ENCODE data around the gene SLAMF1. TPM values are rescaled to one million over a fixed set of nuclear protein-coding genes. Genes with fewer than 3 reads are reported as not detected.
A peak's percentile ranks its signal among the peaks of the same experiment; 100 is the strongest.

SLAMF1 gene
- total and polyA plus RNA-seq, 9 of the 15 experiments (the other 6 are each of a cell fraction or from before 2014, with no cell fraction given), result 0.04 to 0.17 (median 0.11) TPM; not detected in 4

DNA sequence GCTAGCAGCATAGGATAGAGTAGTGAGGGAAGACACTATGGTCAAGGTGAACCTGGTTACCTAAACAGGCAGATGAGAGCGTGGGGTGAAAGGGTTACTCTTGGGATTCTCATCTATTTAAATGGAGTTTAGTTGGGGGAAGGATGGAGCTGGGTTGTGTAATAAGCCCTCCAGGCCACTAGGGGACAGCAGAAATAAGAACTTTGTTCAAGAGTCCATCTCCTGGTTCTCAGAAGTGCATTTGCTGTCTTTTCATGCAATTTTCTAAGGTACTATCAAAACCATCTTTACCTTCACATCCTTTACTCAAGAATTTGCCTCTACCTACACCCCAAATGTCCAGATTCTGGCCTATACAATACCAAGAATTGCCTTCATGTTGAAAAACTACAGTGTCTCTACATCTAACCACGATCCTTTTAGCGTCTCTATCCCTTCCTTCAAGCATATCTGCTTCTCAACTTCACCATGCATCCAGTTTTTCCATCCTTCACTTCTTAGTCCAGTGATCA lies 28.0 kb downstream of the SLAMF1 start:
- Histone ChIP-seq H3K9me1 (ENCODE audit: control insufficient read depth, insufficient read depth, low read length) (no peaks in the 10 kb centered on the region), H3K36me3 (ENCODE audit: control insufficient read depth, insufficient read depth, low read length) (no peaks in the 10 kb centered on the region), H3K27me3 (ENCODE audit: control insufficient read depth in 2 of 2, insufficient read depth in 2 of 2, low read length in 2 of 2) (no peaks in the 10 kb centered on the region), H3K27ac (ENCODE audit: extremely low read depth, low read depth, low read length) (no peak overlapping the region), H2AFZ (ENCODE audit: low read depth, low read length) (peak overlapping the region; percentile 78), H3K9me3 (replicated peaks; ENCODE audit: control insufficient read depth, insufficient read depth, low read depth, low read length) (0 out of 2 replicates have a peak, but pooled peaks cover 3% of the 10 kb centered on the region), H3K79me2 (ENCODE audit: control insufficient read depth, insufficient read depth, low read length) (no peaks in the 10 kb centered on the region), H3K4me3 (no peak overlapping the region), H3K4me1 (replicated peaks in 1 of 2; ENCODE audit: control insufficient read depth in 2 of 2, insufficient read depth in 2 of 2, low read length in 2 of 2) (peaks cover 0 to 2% of the 10 kb centered on the region in 2 experiments; a peak in 3 of 5 replicates), H4K20me1 (replicated peaks; ENCODE audit: control insufficient read depth, insufficient read depth, low read length) (no peaks in the 10 kb centered on the region), H3K4me2 (ENCODE audit: insufficient read depth, low read length) (no peak overlapping the region; the same call in 1 of the 2 replicates), H3K9ac (ENCODE audit: insufficient read depth in 1 of 2, low read depth in 2 of 2, low read length in 2 of 2) (no peak overlapping the region)
- POLR2A ChIA-PET, result interaction anchor here (0.9 to 1.7 kb wide), 3 partner anchors 9 to 21 kb away, joined by 3 to 4 read pairs (median 3); no protein-coding TSS in a partner anchor
- no peak for FAIRE-seq
- no TSS peak for BruUV-seq (replicated peaks)
- peak; percentile 70 for ATAC-seq
- WGBS (ENCODE audit: insufficient coverage, low coverage, missing lambda C conversion rate), result 24% methylated on average over 3 of the region's 3 CpGs
- peak; percentile 33 to 51 (median 44) for DNase-seq (ENCODE audit: extremely low read depth in 1 of 4, low spot score in 3 of 4)
- CTCF ChIA-PET (ENCODE audit: low intra/inter-chr PET ratio), result no interaction called here
- intact Hi-C loops (cut with micrococcal nuclease) (loop anchor here (2.0 kb wide), 1 partner anchor 56 kb away; no protein-coding TSS in a partner anchor), in situ Hi-C loops (cut with MboI) (no loop called here)
- TF ChIP-seq RAD21 (CRISPR knock-in tag; conservative IDR thresholded peaks at IDR 0.05 in 1 of 2, IDR thresholded peaks at IDR 0.05 in 1 of 2) (peak in 1 of 2 experiments; percentile 52; a peak in 2 of 4 replicates), GATAD2B (IDR thresholded peaks at IDR 0.05; ENCODE audit: borderline replicate concordance) (no peak)
- TF ChIP-seq, protein P1, sequence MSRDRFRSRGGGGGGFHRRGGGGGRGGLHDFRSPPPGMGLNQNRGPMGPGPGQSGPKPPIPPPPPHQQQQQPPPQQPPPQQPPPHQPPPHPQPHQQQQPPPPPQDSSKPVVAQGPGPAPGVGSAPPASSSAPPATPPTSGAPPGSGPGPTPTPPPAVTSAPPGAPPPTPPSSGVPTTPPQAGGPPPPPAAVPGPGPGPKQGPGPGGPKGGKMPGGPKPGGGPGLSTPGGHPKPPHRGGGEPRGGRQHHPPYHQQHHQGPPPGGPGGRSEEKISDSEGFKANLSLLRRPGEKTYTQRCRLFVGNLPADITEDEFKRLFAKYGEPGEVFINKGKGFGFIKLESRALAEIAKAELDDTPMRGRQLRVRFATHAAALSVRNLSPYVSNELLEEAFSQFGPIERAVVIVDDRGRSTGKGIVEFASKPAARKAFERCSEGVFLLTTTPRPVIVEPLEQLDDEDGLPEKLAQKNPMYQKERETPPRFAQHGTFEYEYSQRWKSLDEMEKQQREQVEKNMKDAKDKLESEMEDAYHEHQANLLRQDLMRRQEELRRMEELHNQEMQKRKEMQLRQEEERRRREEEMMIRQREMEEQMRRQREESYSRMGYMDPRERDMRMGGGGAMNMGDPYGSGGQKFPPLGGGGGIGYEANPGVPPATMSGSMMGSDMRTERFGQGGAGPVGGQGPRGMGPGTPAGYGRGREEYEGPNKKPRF (IDR thresholded peaks at IDR 0.05; ENCODE audit: low read depth, low read length), result no peak
- TF ChIP-seq, protein P2, sequence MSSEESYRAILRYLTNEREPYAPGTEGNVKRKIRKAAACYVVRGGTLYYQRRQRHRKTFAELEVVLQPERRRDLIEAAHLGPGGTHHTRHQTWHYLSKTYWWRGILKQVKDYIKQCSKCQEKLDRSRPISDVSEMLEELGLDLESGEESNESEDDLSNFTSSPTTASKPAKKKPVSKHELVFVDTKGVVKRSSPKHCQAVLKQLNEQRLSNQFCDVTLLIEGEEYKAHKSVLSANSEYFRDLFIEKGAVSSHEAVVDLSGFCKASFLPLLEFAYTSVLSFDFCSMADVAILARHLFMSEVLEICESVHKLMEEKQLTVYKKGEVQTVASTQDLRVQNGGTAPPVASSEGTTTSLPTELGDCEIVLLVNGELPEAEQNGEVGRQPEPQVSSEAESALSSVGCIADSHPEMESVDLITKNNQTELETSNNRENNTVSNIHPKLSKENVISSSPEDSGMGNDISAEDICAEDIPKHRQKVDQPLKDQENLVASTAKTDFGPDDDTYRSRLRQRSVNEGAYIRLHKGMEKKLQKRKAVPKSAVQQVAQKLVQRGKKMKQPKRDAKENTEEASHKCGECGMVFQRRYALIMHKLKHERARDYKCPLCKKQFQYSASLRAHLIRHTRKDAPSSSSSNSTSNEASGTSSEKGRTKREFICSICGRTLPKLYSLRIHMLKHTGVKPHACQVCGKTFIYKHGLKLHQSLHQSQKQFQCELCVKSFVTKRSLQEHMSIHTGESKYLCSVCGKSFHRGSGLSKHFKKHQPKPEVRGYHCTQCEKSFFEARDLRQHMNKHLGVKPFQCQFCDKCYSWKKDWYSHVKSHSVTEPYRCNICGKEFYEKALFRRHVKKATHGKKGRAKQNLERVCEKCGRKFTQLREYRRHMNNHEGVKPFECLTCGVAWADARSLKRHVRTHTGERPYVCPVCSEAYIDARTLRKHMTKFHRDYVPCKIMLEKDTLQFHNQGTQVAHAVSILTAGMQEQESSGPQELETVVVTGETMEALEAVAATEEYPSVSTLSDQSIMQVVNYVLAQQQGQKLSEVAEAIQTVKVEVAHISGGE (CRISPR knock-in tag; IDR thresholded peaks at IDR 0.05), result no peak
- TF ChIP-seq, protein P3, sequence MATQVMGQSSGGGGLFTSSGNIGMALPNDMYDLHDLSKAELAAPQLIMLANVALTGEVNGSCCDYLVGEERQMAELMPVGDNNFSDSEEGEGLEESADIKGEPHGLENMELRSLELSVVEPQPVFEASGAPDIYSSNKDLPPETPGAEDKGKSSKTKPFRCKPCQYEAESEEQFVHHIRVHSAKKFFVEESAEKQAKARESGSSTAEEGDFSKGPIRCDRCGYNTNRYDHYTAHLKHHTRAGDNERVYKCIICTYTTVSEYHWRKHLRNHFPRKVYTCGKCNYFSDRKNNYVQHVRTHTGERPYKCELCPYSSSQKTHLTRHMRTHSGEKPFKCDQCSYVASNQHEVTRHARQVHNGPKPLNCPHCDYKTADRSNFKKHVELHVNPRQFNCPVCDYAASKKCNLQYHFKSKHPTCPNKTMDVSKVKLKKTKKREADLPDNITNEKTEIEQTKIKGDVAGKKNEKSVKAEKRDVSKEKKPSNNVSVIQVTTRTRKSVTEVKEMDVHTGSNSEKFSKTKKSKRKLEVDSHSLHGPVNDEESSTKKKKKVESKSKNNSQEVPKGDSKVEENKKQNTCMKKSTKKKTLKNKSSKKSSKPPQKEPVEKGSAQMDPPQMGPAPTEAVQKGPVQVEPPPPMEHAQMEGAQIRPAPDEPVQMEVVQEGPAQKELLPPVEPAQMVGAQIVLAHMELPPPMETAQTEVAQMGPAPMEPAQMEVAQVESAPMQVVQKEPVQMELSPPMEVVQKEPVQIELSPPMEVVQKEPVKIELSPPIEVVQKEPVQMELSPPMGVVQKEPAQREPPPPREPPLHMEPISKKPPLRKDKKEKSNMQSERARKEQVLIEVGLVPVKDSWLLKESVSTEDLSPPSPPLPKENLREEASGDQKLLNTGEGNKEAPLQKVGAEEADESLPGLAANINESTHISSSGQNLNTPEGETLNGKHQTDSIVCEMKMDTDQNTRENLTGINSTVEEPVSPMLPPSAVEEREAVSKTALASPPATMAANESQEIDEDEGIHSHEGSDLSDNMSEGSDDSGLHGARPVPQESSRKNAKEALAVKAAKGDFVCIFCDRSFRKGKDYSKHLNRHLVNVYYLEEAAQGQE (IDR thresholded peaks at IDR 0.05; ENCODE audit: borderline replicate concordance), result peak; percentile 3; the same call in 1 of the 2 replicates
- TF ChIP-seq, protein P3 (CRISPR knock-in tag; IDR thresholded peaks at IDR 0.05; ENCODE audit: low read depth), result no peak
